ENCODE results near the gene CHRM5.

CHRM5 gene

GRCh38 chr15:34101366-34102174 lies 133.3 kb downstream of the CHRM5 start, which contains the start of the genes EMC7 and PGBD4:
Gene EMC7, minus strand, starts transcription at chr15:34101862. Its CDS starts 23 bp downstream, at chr15:34101839.
Gene PGBD4, plus strand, starts transcription at chr15:34102083. Its CDS starts 449 bp downstream, at chr15:34102532.
- peak; percentile 99 for DNase-seq (ENCODE audit: low read depth, low spot score)

- DNase-seq (ENCODE audit: low read depth, low spot score) = no peak
Observed at GRCh38 chr15:34102175-34102925, 134.1 kb downstream of the CHRM5 start.

- no peak for DNase-seq (ENCODE audit: low read depth, low spot score)
Observed at GRCh38 chr15:34106423-34106822, 138.1 kb downstream of the CHRM5 start.

DNA sequence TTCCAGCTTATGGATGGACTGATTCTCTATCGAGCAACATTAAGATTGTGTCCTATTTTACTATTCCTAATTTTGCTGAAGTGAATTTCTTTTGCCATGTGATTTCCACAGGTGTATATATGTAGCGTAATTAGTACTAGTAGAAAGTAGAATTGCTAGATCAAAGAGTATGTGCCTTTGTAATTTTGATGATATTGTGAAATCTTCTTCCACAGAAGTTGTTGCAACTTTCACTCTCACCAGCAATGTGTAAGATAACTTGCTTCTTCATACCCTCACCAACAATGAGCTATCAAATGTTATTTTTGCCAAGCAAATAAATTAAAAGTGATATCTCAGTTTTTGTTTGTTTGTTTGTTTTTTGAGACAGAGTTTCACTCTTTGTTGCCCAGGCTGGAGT lies 139.0 kb downstream of the CHRM5 start:
- DNase-seq (ENCODE audit: low read depth, low spot score) = no peak

DNA sequence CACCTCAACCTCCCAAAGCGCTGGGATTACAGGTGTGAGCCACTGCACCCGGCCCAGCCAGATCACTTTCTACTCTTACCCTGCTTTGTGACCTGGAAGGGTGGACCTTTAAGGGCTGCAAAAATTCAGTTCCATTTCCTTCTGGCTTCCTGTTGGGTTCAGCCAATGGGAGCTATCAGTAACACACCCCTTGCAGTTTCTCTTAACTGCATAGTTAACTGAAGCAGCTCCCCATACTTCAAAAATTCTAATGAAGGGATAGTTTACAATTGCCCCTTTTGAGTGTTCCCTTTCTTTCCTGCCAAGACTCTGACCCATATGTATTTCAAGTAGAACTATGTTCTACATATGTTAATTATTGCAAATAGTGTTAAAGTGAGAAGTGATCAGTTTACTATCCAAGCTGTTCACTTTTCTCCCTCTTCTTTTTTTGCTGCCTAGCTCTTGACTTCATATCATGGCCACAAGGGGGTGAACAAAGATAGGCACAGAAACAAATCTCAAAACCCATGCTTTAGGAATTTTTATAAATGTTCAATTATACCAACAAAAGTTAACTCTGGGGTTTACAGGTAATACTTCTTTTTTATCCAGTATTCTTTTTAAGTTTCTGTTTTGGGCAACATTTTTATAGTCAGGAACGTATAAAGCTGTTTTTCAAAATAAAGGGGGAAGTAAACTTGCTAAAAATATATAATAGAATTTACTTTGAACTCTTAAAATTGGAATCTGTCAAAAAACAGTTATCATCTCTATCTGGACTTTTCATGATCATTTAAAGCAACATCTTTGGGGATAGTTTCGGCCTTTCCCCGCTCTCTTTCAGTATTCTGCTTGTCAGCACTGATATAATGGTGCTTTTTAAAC lies 141.7 kb downstream of the CHRM5 start:
- DNase-seq (ENCODE audit: low read depth, low spot score) = no peak

DNA sequence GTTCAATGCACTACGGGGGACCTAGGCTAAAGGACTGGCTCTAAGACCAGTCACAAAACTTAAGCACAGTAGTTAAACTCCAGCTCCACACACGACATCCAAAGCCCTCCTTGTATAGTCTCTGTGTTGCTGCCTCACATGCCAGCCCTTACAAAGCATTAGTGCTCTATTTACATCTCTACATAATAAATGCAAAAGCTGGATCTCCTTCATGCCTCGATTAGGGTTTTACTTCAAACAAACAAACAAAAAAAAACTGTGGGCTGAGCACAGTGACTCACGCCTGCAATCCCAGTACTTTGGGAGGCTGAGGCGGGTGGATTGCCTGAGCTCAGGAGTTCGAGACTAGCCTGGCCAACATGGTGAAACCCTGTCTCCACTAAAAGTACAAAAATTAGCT lies 143.2 kb downstream of the CHRM5 start:
- DNase-seq (ENCODE audit: low read depth, low spot score) = no peak

DNA sequence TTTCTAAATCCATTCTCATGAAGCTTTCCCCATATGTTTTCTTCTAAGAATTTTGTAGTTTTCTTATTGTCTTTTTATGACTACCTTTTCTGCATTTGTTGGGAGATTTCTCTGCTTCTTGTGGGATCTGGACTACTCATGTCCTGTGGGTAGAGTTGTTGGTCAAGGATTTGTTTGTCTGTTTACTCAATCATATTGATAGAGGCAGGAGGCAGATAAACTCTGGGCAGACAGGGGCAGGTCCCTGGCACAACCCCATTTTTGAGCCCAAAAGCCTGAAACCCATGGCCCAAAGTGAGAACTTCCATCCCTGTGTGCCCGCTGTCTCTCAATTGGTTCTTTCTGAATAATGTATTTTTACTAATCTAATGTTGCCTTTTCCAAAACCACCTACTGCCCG lies 145.9 kb downstream of the CHRM5 start:
- no peak for DNase-seq (ENCODE audit: low read depth, low spot score)

DNA sequence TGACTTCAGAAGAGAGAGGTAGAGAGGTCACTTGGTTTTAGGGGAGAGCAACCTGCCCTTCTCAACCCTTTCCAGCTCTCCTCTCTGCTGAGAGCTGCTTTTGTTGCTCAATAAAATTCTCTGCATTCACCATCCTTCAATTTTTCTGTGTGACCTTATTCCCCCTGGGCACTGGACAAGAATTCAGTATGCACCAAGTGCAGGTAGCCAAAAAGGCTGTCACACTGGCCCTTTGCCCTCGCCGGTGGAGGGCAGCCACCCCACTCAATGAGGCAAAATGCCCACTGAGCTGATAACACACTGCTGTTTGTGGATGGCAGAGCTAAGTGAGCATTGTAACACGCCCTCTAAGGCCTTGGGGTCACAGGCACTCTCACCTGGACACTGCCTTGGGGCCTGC lies 146.4 kb downstream of the CHRM5 start:
- DNase-seq (ENCODE audit: low read depth, low spot score) = no peak

DNA sequence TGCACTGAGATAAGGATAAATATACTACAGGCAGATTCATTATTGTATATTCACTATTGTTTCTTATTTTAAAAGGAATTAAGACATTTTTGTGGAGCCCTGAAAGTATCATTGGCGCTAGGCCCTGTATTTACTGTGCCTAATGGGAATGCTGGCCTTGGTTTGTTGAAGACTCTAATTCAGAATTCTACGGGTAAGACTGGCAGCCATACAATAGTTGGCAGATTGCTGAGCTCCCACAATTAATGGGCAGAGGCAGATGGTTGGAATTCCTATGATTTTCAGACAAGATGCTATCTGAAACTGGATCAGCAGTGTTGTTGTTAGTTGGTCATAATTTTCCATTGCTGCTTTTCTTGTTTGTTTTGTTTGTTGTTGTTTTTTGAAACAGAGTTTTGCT lies 148.3 kb downstream of the CHRM5 start:
- DNase-seq (ENCODE audit: low read depth, low spot score) = no peak
